HepG2 (cell line): ENCODE data around the gene ARAP1. TPM values are rescaled to one million over a fixed set of nuclear protein-coding genes. Genes with fewer than 3 reads are reported as not detected.
A peak's percentile ranks its signal among the peaks of the same experiment; 100 is the strongest.

Experiments
- CENPT ChIP-seq: sonication (generic); formaldehyde crosslinking; IDR thresholded peaks from 2 replicates; pipeline ENCODE4 v1.8.0; 2022; ENCODE audit warnings: low read depth, mild to moderate bottlenecking, moderate library complexity, missing genetic modification reagents
- ELF1 ChIP-seq: sonication (generic); formaldehyde crosslinking; IDR thresholded peaks from 2 replicates; pipeline ENCODE4 v1.4.0; 2020; ENCODE audit warnings: missing genetic modification reagents
- GATAD2A ChIP-seq: IDR thresholded peaks from 2 replicates; pipeline ENCODE4 v1.6.1; 2016
- HOXA3 ChIP-seq: sonication (generic); formaldehyde crosslinking; IDR thresholded peaks from 2 replicates; pipeline ENCODE4 v1.5.0; 2020; ENCODE audit warnings: missing genetic modification reagents
- RBAK ChIP-seq: sonication (generic); formaldehyde crosslinking; IDR thresholded peaks from 2 replicates; pipeline ENCODE4 v1.5.1; 2020; ENCODE audit warnings: mild to moderate bottlenecking, missing genetic modification reagents
- RBFOX2 ChIP-seq: fragments of 200-400 bp; formaldehyde crosslinking; IDR thresholded peaks from 2 replicates; pipeline ENCODE4 v1.6.1; 2017; ENCODE audit warnings: low read depth, mild to moderate bottlenecking, low read length
- TAF15 ChIP-seq: fragments of 200-400 bp; formaldehyde crosslinking; IDR thresholded peaks from one replicate; pipeline ENCODE4 v1.6.1; 2018; ENCODE audit warnings: mild to moderate bottlenecking, low read depth, low read length; ENCODE audit not compliant: poor library complexity, severe bottlenecking
- TCF7 ChIP-seq: sonication (generic); IDR thresholded peaks from 2 replicates; pipeline ENCODE4 v1.6.1; 2016; ENCODE audit warnings: antibody characterized with exemption, low read depth
- ZC3H4 ChIP-seq: sonication (generic); formaldehyde crosslinking; IDR thresholded peaks from 2 replicates; pipeline ENCODE4 v1.4.0; 2020; ENCODE audit warnings: missing genetic modification reagents, borderline replicate concordance
- ZFYVE20 ChIP-seq: sonication (generic); formaldehyde crosslinking; IDR thresholded peaks from 2 replicates; pipeline ENCODE4 v1.8.0; 2023; ENCODE audit warnings: low read depth, mild to moderate bottlenecking, moderate library complexity, missing genetic modification reagents, borderline replicate concordance
- ZKSCAN1 ChIP-seq: fragments of 150-350 bp; IDR thresholded peaks from 2 replicates; pipeline ENCODE4 v1.6.1; 2014; ENCODE audit warnings: low read length
- ZNF138 ChIP-seq: sonication (generic); formaldehyde crosslinking; IDR thresholded peaks from 2 replicates; pipeline ENCODE4 v1.5.0; 2020; ENCODE audit warnings: mild to moderate bottlenecking, low read depth, missing genetic modification reagents
- ZNF296 ChIP-seq: sonication (generic); formaldehyde crosslinking; conservative IDR thresholded peaks from 2 replicates; pipeline ENCODE4 v1.5.0; 2020; ENCODE audit warnings: mild to moderate bottlenecking, missing genetic modification reagents
- ZNF7 ChIP-seq: IDR thresholded peaks from 2 replicates; pipeline ENCODE4 v1.6.1; 2016; ENCODE audit warnings: missing biosample characterization, missing genetic modification reagents
- polyA plus RNA-seq, 8 experiments: library from polyadenylated mRNA; depleted of rRNA in 3 of 8; stranded (reverse) in 7 of 8; unstranded in 1 of 8; fragments of >200 nt; fragmentation: Illumina TruSeq in 4 of 8; extraction: Trizol in 4 of 8; gene quantifications; 2 replicates each; pipeline versions ENCODE4 v1.2.1 to v1.2.3, GENCODE V29; 2011 to 2016; ENCODE audit warnings: low read depth in 4 of 8, missing spikeins in 1 of 8, mixed read lengths in 1 of 8; ENCODE audit not compliant: insufficient read depth in 1 of 8
- total RNA-seq, 5 experiments: library from RNA; depleted of rRNA; stranded (reverse); fragments of >200 nt; fragmentation: Illumina TruSeq; extraction: Trizol; gene quantifications; 2 replicates each; pipeline ENCODE4 v1.2.3, GENCODE V29; 2016; ENCODE audit warnings: low read depth in 1 of 5
- TF ChIP-seq, protein P1 (sequence below): sonication (generic); formaldehyde crosslinking; IDR thresholded peaks from 2 replicates; pipeline ENCODE4 v1.5.0; 2020; ENCODE audit warnings: mild to moderate bottlenecking, missing genetic modification reagents
- TF ChIP-seq, protein P2 (sequence below): IDR thresholded peaks from 2 replicates; pipeline ENCODE4 v1.6.1; 2018; ENCODE audit warnings: missing genetic modification reagents
- TF ChIP-seq, protein P3 (sequence below): sonication (generic); formaldehyde crosslinking; IDR thresholded peaks from 2 replicates; pipeline ENCODE4 v1.9.0; 2021; ENCODE audit warnings: missing genetic modification reagents, mild to moderate bottlenecking, borderline replicate concordance
- TF ChIP-seq, protein P4 (sequence below): sonication (generic); formaldehyde crosslinking; conservative IDR thresholded peaks from 2 replicates; pipeline ENCODE4 v1.4.0; 2020; ENCODE audit warnings: mild to moderate bottlenecking, missing genetic modification reagents, moderate library complexity
- TF ChIP-seq, protein P5 (sequence below): sonication (generic); formaldehyde crosslinking; IDR thresholded peaks from 2 replicates; pipeline ENCODE4 v1.4.0; 2020; ENCODE audit warnings: missing genetic modification reagents, borderline replicate concordance

Gene ARAP1
- total and polyA plus RNA-seq, 2 of the 13 experiments (the other 11 are each of a cell fraction or from before 2014, with no cell fraction given), result 43.2 to 55.5 TPM

DNA sequence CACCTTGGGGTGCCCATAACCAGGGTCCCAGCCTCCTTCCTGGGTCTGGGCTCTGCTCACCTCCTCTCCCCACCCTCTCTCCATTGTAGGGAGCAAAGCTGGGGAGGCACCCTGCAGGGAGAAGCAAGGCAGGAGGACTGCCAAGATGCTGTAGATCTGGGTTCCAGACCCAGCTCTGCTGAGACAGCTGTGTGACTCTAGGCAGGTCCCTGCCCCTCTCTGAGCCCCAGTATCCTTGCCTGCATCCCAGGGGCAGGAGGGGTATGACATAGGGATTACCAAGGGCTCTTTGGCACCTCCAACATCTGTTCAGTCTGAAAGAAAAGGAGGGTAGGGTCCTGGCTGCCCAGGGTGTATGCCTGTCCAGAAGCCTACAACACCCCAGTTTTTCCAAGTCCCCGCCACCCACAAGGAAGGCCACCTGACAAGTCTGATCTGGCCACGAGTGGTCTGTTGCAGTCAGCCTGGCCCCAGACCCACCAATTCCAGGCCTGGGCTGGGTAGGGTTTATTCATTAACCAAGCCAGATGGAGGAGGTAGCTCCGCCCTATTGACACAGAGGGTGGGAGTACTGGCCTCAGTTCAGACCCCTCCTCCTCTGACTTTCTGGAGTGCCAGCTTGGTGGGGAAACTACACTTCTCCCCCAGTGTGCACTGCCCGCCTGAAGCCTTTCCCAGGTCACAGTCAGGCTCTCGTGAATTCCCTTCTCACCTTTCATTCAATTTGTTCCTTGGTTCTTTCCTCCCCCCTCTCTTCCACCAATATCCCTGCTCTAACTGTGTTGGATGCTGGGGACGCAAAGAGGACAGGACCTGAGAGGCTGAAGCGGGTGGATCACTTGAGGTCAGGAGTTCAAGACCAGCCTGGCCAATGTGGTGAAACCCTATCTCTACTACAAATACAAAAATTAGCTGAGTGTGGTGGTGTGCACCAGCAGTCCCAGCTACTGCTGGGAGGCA lies 26.6 kb upstream of the ARAP1 start (continued):
- TF ChIP-seq, protein P1, sequence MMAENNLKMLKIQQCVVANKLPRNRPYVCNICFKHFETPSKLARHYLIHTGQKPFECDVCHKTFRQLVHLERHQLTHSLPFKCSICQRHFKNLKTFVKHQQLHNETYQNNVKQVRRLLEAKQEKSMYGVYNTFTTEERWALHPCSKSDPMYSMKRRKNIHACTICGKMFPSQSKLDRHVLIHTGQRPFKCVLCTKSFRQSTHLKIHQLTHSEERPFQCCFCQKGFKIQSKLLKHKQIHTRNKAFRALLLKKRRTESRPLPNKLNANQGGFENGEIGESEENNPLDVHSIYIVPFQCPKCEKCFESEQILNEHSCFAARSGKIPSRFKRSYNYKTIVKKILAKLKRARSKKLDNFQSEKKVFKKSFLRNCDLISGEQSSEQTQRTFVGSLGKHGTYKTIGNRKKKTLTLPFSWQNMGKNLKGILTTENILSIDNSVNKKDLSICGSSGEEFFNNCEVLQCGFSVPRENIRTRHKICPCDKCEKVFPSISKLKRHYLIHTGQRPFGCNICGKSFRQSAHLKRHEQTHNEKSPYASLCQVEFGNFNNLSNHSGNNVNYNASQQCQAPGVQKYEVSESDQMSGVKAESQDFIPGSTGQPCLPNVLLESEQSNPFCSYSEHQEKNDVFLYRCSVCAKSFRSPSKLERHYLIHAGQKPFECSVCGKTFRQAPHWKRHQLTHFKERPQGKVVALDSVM, result no peak
- TF ChIP-seq ZKSCAN1 (no peak), ZNF7 (no peak), RBFOX2 (0 out of 2 replicates have a peak, but pooled peaks have one; percentile 23), TCF7 (no peak), ZNF138 (no peak), TAF15 (no peak), ELF1 (CRISPR knock-in tag) (0 out of 2 replicates have a peak, but pooled peaks have one; percentile 9), RBAK (CRISPR knock-in tag) (no peak), ZFYVE20 (CRISPR knock-in tag) (no peak), ZC3H4 (CRISPR knock-in tag) (no peak), ZNF296 (no peak), GATAD2A (peak; percentile 79), CENPT (CRISPR knock-in tag) (no peak), HOXA3 (CRISPR knock-in tag) (no peak)
- TF ChIP-seq, protein P2, sequence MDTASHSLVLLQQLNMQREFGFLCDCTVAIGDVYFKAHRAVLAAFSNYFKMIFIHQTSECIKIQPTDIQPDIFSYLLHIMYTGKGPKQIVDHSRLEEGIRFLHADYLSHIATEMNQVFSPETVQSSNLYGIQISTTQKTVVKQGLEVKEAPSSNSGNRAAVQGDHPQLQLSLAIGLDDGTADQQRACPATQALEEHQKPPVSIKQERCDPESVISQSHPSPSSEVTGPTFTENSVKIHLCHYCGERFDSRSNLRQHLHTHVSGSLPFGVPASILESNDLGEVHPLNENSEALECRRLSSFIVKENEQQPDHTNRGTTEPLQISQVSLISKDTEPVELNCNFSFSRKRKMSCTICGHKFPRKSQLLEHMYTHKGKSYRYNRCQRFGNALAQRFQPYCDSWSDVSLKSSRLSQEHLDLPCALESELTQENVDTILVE (CRISPR knock-in tag), result no peak
- TF ChIP-seq, protein P3, sequence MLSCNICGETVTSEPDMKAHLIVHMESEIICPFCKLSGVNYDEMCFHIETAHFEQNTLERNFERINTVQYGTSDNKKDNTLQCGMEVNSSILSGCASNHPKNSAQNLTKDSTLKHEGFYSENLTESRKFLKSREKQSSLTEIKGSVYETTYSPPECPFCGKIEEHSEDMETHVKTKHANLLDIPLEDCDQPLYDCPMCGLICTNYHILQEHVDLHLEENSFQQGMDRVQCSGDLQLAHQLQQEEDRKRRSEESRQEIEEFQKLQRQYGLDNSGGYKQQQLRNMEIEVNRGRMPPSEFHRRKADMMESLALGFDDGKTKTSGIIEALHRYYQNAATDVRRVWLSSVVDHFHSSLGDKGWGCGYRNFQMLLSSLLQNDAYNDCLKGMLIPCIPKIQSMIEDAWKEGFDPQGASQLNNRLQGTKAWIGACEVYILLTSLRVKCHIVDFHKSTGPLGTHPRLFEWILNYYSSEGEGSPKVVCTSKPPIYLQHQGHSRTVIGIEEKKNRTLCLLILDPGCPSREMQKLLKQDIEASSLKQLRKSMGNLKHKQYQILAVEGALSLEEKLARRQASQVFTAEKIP, result no peak
- TF ChIP-seq, protein P4, sequence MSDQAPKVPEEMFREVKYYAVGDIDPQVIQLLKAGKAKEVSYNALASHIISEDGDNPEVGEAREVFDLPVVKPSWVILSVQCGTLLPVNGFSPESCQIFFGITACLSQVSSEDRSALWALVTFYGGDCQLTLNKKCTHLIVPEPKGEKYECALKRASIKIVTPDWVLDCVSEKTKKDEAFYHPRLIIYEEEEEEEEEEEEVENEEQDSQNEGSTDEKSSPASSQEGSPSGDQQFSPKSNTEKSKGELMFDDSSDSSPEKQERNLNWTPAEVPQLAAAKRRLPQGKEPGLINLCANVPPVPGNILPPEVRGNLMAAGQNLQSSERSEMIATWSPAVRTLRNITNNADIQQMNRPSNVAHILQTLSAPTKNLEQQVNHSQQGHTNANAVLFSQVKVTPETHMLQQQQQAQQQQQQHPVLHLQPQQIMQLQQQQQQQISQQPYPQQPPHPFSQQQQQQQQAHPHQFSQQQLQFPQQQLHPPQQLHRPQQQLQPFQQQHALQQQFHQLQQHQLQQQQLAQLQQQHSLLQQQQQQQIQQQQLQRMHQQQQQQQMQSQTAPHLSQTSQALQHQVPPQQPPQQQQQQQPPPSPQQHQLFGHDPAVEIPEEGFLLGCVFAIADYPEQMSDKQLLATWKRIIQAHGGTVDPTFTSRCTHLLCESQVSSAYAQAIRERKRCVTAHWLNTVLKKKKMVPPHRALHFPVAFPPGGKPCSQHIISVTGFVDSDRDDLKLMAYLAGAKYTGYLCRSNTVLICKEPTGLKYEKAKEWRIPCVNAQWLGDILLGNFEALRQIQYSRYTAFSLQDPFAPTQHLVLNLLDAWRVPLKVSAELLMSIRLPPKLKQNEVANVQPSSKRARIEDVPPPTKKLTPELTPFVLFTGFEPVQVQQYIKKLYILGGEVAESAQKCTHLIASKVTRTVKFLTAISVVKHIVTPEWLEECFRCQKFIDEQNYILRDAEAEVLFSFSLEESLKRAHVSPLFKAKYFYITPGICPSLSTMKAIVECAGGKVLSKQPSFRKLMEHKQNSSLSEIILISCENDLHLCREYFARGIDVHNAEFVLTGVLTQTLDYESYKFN, result peak; percentile 81
- TF ChIP-seq, protein P5, sequence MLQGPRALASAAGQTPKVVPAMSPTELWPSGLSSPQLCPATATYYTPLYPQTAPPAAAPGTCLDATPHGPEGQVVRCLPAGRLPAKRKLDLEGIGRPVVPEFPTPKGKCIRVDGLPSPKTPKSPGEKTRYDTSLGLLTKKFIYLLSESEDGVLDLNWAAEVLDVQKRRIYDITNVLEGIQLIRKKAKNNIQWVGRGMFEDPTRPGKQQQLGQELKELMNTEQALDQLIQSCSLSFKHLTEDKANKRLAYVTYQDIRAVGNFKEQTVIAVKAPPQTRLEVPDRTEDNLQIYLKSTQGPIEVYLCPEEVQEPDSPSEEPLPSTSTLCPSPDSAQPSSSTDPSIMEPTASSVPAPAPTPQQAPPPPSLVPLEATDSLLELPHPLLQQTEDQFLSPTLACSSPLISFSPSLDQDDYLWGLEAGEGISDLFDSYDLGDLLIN (CRISPR knock-in tag), result no peak
